ENCODE measurements around the gene ACLY. TPM values are rescaled to one million over a fixed set of nuclear protein-coding genes. Genes with fewer than 3 reads are reported as not detected.

Gene ACLY
- total and polyA plus RNA-seq, 8 donors = 73.0 to 204 (median 87.3) TPM

- intact Hi-C loops (cut with DNase I) = no loop called here
- Histone ChIP-seq H3K36me3 (peaks cover 0 to 88% of the 10 kb centered on the region in 2 donors), H3K4me3 (no peak overlapping the region), H3K27ac (no peak overlapping the region), H3K27me3 (no peaks in the 10 kb centered on the region), H3K9me3 (no peaks in the 10 kb centered on the region), H3K4me1 (peaks cover 0 to 4% of the 10 kb centered on the region in 2 donors)
- TF ChIP-seq, protein P1, sequence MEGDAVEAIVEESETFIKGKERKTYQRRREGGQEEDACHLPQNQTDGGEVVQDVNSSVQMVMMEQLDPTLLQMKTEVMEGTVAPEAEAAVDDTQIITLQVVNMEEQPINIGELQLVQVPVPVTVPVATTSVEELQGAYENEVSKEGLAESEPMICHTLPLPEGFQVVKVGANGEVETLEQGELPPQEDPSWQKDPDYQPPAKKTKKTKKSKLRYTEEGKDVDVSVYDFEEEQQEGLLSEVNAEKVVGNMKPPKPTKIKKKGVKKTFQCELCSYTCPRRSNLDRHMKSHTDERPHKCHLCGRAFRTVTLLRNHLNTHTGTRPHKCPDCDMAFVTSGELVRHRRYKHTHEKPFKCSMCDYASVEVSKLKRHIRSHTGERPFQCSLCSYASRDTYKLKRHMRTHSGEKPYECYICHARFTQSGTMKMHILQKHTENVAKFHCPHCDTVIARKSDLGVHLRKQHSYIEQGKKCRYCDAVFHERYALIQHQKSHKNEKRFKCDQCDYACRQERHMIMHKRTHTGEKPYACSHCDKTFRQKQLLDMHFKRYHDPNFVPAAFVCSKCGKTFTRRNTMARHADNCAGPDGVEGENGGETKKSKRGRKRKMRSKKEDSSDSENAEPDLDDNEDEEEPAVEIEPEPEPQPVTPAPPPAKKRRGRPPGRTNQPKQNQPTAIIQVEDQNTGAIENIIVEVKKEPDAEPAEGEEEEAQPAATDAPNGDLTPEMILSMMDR (IDR thresholded peaks at IDR 0.05) = no peak
- DNase-seq = no peak
- no peak for ATAC-seq
Measured at GRCh38 chr17:41870627-41871026, 48.1 kb downstream of the ACLY start.

DNA sequence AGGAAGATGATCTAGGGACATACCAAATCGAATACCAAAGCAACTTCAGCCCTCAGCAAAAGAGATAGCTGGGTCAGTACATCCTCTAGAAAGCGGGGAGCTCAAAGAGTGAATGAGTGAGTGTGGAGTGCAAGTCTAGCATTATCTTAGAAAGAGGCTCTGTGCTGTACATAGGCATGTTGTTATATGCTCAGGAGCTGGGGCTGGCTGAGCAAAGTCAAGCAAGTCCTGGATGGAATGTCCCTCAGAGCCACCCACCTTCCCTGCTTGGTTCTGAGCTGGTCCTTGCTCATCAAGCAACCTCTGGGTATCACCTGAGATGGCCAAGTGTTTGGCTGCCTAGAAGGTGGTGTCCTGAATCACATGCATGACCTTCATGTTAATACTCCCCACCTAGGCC, 48.7 kb downstream of the ACLY start:
- H3K36me3 ChIP-seq = peaks cover 0 to 86% of the 10 kb centered on the region in 2 donors
- intact Hi-C loops (cut with DNase I) = no loop called here
- H3K9me3 ChIP-seq = no peaks in the 10 kb centered on the region
- DNase-seq (no peak), ATAC-seq (no peak)
- no peak overlapping the region for H3K4me3 ChIP-seq
- no peaks in the 10 kb centered on the region for H3K27me3 ChIP-seq
- TF ChIP-seq, protein P1 (IDR thresholded peaks at IDR 0.05) = no peak
- peaks cover 0 to 6% of the 10 kb centered on the region in 2 donors for H3K4me1 ChIP-seq
- H3K27ac ChIP-seq = no peak overlapping the region

DNA sequence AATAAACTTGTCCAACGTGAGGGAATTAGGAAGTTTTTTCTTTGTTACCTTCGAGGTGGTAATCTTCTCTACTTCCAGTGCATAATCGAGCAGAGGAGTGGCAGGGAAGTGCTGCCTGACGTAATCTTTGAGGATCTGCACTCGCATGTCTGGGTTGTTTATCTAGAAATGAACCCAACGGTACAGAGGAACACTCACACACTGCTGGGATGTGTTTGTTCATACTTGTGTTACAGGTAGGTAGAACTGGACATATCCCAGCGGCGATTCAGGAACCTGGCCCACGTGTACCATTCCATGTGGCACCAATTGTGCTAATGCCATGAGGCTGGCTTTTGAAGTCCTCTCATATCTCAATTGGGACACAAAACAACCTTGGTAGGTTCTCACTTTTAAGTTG, 49.3 kb downstream of the ACLY start:
- DNase-seq (peak in 1 of 4 donors; percentile 39), ATAC-seq (peak; percentile 54)
- Histone ChIP-seq H3K27ac (no peak overlapping the region), H3K4me3 (no peak overlapping the region), H3K27me3 (no peaks in the 10 kb centered on the region), H3K4me1 (peaks cover 0 to 8% of the 10 kb centered on the region in 2 donors), H3K36me3 (peaks cover 0 to 80% of the 10 kb centered on the region in 2 donors), H3K9me3 (no peaks in the 10 kb centered on the region)
- TF ChIP-seq, protein P1 (IDR thresholded peaks at IDR 0.05) = no peak
- intact Hi-C loops (cut with DNase I) = no loop called here

GRCh38 chr17:41868568-41868967, 50.2 kb downstream of the ACLY start:
- Histone ChIP-seq H3K36me3 (peaks cover 0 to 71% of the 10 kb centered on the region in 2 donors), H3K4me3 (no peak overlapping the region), H3K27me3 (no peaks in the 10 kb centered on the region), H3K9me3 (no peaks in the 10 kb centered on the region), H3K4me1 (peaks cover 7 to 16% of the 10 kb centered on the region in 2 donors), H3K27ac (no peak overlapping the region)
- intact Hi-C loops (cut with DNase I) = no loop called here
- TF ChIP-seq, protein P1 (IDR thresholded peaks at IDR 0.05) = no peak
- no peak for ATAC-seq
- DNase-seq = no peak

DNA sequence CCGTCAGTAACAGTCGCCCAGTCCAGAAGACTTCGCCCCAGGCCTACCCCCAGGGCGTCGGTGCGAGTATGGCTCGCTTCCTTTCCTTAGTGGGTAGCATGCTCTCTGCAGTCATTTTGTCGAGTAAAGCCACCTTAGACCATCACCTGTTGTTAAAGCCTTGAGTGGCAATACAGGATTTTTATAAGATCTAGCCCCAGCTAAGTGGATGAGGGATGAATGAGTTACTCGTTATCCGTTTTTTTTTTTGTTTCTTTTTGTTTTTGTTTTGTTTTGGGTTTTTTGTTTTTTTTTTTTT, 53.2 kb downstream of the ACLY start:
- no peaks in the 10 kb centered on the region for H3K27me3 ChIP-seq
- no peaks in the 10 kb centered on the region for H3K9me3 ChIP-seq
- peaks cover 8 to 42% of the 10 kb centered on the region in 2 donors for H3K4me1 ChIP-seq
- TF ChIP-seq, protein P1 (IDR thresholded peaks at IDR 0.05) = no peak
- H3K4me3 ChIP-seq = peak overlapping the region; percentile 82 to 86
- H3K36me3 ChIP-seq = peaks cover 0 to 41% of the 10 kb centered on the region in 2 donors
- intact Hi-C loops (cut with DNase I) = no loop called here
- ATAC-seq = no peak
- DNase-seq = no peak
- H3K27ac ChIP-seq = peak overlapping the region; percentile 36 to 89
